Transverse colon (tissue), 4 donors: Measurements from ENCODE around the gene NDUFA12. TPM values are rescaled to one million over a fixed set of nuclear protein-coding genes. Genes with fewer than 3 reads are reported as not detected.

Source experiments
- DNase-seq: peaks from one replicate; pipeline ENCODE4 v3.0.0-alpha.2; 2019
- H3K27ac ChIP-seq, 4 donors: fragments of 200-600 bp; sonication (generic); 2 replicates each; pipeline ENCODE4 v1.5.1; 2016 to 2018; ENCODE audit warnings: inconsistent platforms in 4 of 4
- H3K27me3 ChIP-seq: fragments of 200-600 bp; sonication (generic); 2 replicates; pipeline ENCODE4 v1.5.1; 2017; ENCODE audit warnings: inconsistent platforms
- H3K36me3 ChIP-seq, 4 donors: fragments of 200-600 bp; sonication (generic); 2 replicates each; pipeline ENCODE4 v1.5.1; 2017 to 2019; ENCODE audit warnings: inconsistent platforms in 4 of 4
- H3K4me1 ChIP-seq, 4 donors: fragments of 200-600 bp; sonication (generic); 2 replicates each; pipeline ENCODE4 v1.5.1; 2017 to 2020; ENCODE audit warnings: inconsistent platforms in 4 of 4
- H3K4me3 ChIP-seq, 4 donors: fragments of 200-600 bp; sonication (generic); 1 replicate in 1 of 4; 2 replicates in 3 of 4; pipeline versions ENCODE4 v1.5.1 to v1.6.1; 2017 to 2019; ENCODE audit warnings: inconsistent platforms in 4 of 4
- H3K9me3 ChIP-seq, 2 donors: fragments of 200-600 bp; sonication (generic); 2 replicates each; pipeline ENCODE4 v1.5.1; 2017 to 2019; ENCODE audit warnings: inconsistent platforms in 2 of 2
- CTCF ChIP-seq, 5 experiments: fragments of 200-600 bp in 3 of 5; fragments of 450-650 bp in 2 of 5; sonication (generic) in 3 of 5; IDR thresholded peaks; 1 replicate in 2 of 5; 2 replicates in 3 of 5; pipeline ENCODE4 v1.5.1; 2016 to 2017; ENCODE audit warnings: antibody characterized with exemption in 5 of 5, inconsistent platforms in 3 of 5, mild to moderate bottlenecking in 2 of 5, moderate library complexity in 1 of 5
- EP300 ChIP-seq: sonication (generic); formaldehyde crosslinking; IDR thresholded peaks from one replicate; pipeline ENCODE4 v1.6.1; 2017; ENCODE audit warnings: antibody characterized with exemption, low read depth
- POLR2A ChIP-seq: fragments of 450-650 bp; IDR thresholded peaks from one replicate; pipeline ENCODE4 v1.6.1; 2016; ENCODE audit warnings: antibody characterized with exemption, mild to moderate bottlenecking, moderate library complexity
- POLR2AphosphoS5 ChIP-seq, 3 donors: sonication (generic); formaldehyde crosslinking; IDR thresholded peaks; one replicate each; pipeline ENCODE4 v1.6.1; 2016; ENCODE audit warnings: antibody characterized with exemption in 3 of 3
- WGBS, 2 donors: methylation state at CpG; one replicate each; pipeline ENCODE4 v1.1.5; 2018; ENCODE audit warnings: low coverage in 1 of 2; 5-methylcytosine and 5-hydroxymethylcytosine counted together
- in situ Hi-C, 4 donors: fragments of 200-750 bp; cut with MboI; loops; one replicate each; pipeline versions ENCODE4 v1.15.0 to v1.15.1; 2017; ENCODE audit warnings: low sequenced_read_pairs in 3 of 4, low pct_ligation_motif_present in 1 of 4, low pct_unique_long_range_greater_than_20kb in 1 of 4
- intact Hi-C: fragments of 100-400 bp; cut with DNase I; formaldehyde crosslinking; loops from one replicate; pipeline ENCODE4 v1.15.1; 2023; ENCODE audit warnings: low total_unique reads
- total RNA-seq, 4 donors: library from RNA; depleted of rRNA; stranded (reverse); fragments of >200 nt; gene quantifications; one replicate each; pipeline ENCODE4 v1.1.0, GENCODE V29; 2016

NDUFA12 gene
- total RNA-seq, 4 donors from 2014 or later, result 4.4 to 155 (median 69.2) TPM

- no peaks in the 10 kb centered on the region for H3K9me3 ChIP-seq
- intact Hi-C loops, result no loop called here
- WGBS, 2 donors, result 94% methylated on average over 1 of the region's 1 CpG; no CpG with 5 or more reads in 1 of the 2 donors
These were observed 32.9 kb downstream of the NDUFA12 start for GRCh38 chr12:94970560-94970959.

GRCh38 chr12:94969424-94969823, 34.1 kb downstream of the NDUFA12 start:
- H3K27me3 ChIP-seq, result no peaks in the 10 kb centered on the region
- no peak overlapping the region for H3K27ac ChIP-seq
- intact Hi-C loops (no loop called here), in situ Hi-C loops (no loop called here)
- H3K36me3 ChIP-seq, result peaks cover 0 to 11% (median 0%) of the 10 kb centered on the region in 4 donors
- TF ChIP-seq CTCF (IDR thresholded peaks at IDR 0.05) (no peak), POLR2AphosphoS5 (IDR thresholded peaks at IDR 0.05) (no peak)
- no peak for DNase-seq
- no peak overlapping the region for H3K4me3 ChIP-seq
- no peaks in the 10 kb centered on the region for H3K9me3 ChIP-seq
- H3K4me1 ChIP-seq, result no peaks in the 10 kb centered on the region

More at GRCh38 chr12:94970560-94970959, 32.9 kb downstream of the NDUFA12 start:
- H3K4me3 ChIP-seq, result no peak overlapping the region
- H3K27ac ChIP-seq, result no peak overlapping the region
- DNase-seq, result no peak
- H3K4me1 ChIP-seq, result no peaks in the 10 kb centered on the region
- TF ChIP-seq CTCF (IDR thresholded peaks at IDR 0.05) (no peak), POLR2AphosphoS5 (IDR thresholded peaks at IDR 0.05) (no peak), POLR2A (no peak), EP300 (no peak)
- in situ Hi-C loops, result no loop called here
- no peaks in the 10 kb centered on the region for H3K27me3 ChIP-seq
- H3K36me3 ChIP-seq, result peaks cover 0 to 11% (median 0%) of the 10 kb centered on the region in 4 donors

DNA sequence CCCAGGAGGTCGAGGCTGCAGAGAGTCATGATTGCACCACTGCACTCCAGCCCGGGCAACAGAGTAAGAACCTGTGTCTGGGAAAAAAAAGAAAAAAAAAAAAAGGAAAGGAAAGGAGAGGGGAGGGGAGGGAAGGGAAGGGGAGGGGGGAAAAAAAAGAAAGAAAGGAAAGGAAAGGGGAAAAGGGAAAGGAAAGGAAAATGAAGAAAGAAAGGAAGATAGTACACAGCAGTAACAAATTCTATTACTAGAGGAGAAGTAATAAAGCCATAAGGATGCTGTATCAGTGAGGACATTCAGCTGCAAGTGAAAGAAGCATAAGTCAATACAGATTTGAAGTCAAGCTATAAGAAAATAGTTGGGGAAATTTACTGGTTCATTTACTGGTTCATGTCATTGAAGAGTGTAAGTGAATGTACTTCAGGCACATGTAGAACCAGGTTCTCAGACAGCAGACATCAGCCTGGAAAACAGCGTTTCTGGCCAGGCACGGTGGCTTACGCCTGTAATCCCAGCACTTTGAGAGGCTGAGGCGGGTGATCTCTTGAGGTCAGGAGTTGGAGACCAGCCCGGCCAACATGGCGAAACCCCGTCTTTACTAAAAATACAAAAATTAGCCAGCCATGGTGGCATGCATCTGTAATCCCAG, 37.4 kb downstream of the NDUFA12 start:
- in situ Hi-C loops (no loop called here), intact Hi-C loops (no loop called here)
- WGBS, 2 donors, result 90 to 94% methylated on average over 5 to 9 of the region's 9 CpGs
- no peaks in the 10 kb centered on the region for H3K9me3 ChIP-seq
- no peak overlapping the region for H3K27ac ChIP-seq
- H3K36me3 ChIP-seq, result peaks cover 0 to 10% (median 0%) of the 10 kb centered on the region in 4 donors
- H3K4me3 ChIP-seq, result no peak overlapping the region
- no peaks in the 10 kb centered on the region for H3K27me3 ChIP-seq
- peaks cover 0 to 7% (median 2%) of the 10 kb centered on the region in 4 donors for H3K4me1 ChIP-seq
- TF ChIP-seq EP300 (no peak), POLR2A (no peak), POLR2AphosphoS5 (IDR thresholded peaks at IDR 0.05) (no peak), CTCF (IDR thresholded peaks at IDR 0.05) (no peak)
- DNase-seq, result no peak

GRCh38 chr12:94963649-94964048, 39.8 kb downstream of the NDUFA12 start:
- H3K27ac ChIP-seq, result no peak overlapping the region
- H3K4me1 ChIP-seq, result peaks cover 0 to 7% (median 2%) of the 10 kb centered on the region in 4 donors
- no peaks in the 10 kb centered on the region for H3K9me3 ChIP-seq
- no peak for DNase-seq
- TF ChIP-seq POLR2A, result no peak
- TF ChIP-seq POLR2AphosphoS5 (IDR thresholded peaks at IDR 0.05), result no peak
- no peak for TF ChIP-seq CTCF (IDR thresholded peaks at IDR 0.05)
- WGBS, 2 donors, result 82 to 85% methylated on average over 7 of the region's 7 CpGs
- H3K36me3 ChIP-seq, result no peaks in the 10 kb centered on the region
- no peaks in the 10 kb centered on the region for H3K27me3 ChIP-seq
- no peak overlapping the region for H3K4me3 ChIP-seq
- intact Hi-C loops (no loop called here), in situ Hi-C loops (no loop called here)
